ENCODE data around the gene C11orf86.

Gene C11orf86

GRCh38 chr11:67022961-67023956 is 48.2 kb downstream of the C11orf86 start, which contains the start of gene SYT12:
Gene SYT12, plus strand, starts transcription at chr11:67023134. Its CDS starts 7,011 bp downstream, at chr11:67030145.
- in situ Hi-C loops (cut with MboI; ENCODE audit: low sequenced_read_pairs): no loop called here

- in situ Hi-C loops (cut with MboI; ENCODE audit: low sequenced_read_pairs): no loop called here
These were observed 48.9 kb downstream of the C11orf86 start for GRCh38 chr11:67023957-67024353.

- in situ Hi-C loops (cut with MboI; ENCODE audit: low sequenced_read_pairs): no loop called here
These were observed 49.3 kb downstream of the C11orf86 start for GRCh38 chr11:67024410-67024809.

GRCh38 chr11:67024966-67025365 is 49.9 kb downstream of the C11orf86 start:
- in situ Hi-C loops (cut with MboI; ENCODE audit: low sequenced_read_pairs): no loop called here

GRCh38 chr11:67025750-67026149 is 50.6 kb downstream of the C11orf86 start:
- in situ Hi-C loops (cut with MboI; ENCODE audit: low sequenced_read_pairs): no loop called here

Measured in HL-60/S4 (cell line).